Breast epithelium (tissue), 4 donors: ENCODE data around the gene MAMLD1. TPM values are rescaled to one million over a fixed set of nuclear protein-coding genes. Genes with fewer than 3 reads are reported as not detected.

ENCODE experiments used
- DNase-seq, 2 donors: peaks; one replicate each; pipeline ENCODE4 v3.0.0-alpha.2; 2019; ENCODE audit warnings: low spot score in 2 of 2
- H3K27ac ChIP-seq, 2 donors: fragments of 200-600 bp; sonication (generic) in 1 of 2; one replicate each; pipeline ENCODE4 v1.5.1; 2016 to 2019; ENCODE audit warnings: mild to moderate bottlenecking in 1 of 2
- H3K27me3 ChIP-seq, 2 donors: fragments of 200-600 bp; sonication (generic) in 1 of 2; one replicate each; pipeline versions ENCODE4 v1.5.1 to v1.6.0; 2017 to 2019; ENCODE audit warnings: control low read depth in 1 of 2, mild to moderate bottlenecking in 1 of 2
- H3K36me3 ChIP-seq: fragments of 200-600 bp; one replicate; pipeline ENCODE4 v1.5.1; 2019
- H3K4me1 ChIP-seq, 2 donors: fragments of 200-600 bp; sonication (generic); one replicate each; pipeline ENCODE4 v1.5.1; 2016 to 2019; ENCODE audit warnings: control low read depth in 1 of 2
- H3K4me3 ChIP-seq, 3 donors: fragments of 200-600 bp; sonication (generic); 1 replicate in 2 of 3; 2 replicates in 1 of 3; pipeline ENCODE4 v1.5.1; 2016 to 2019; ENCODE audit warnings: mild to moderate bottlenecking in 3 of 3, moderate library complexity in 2 of 3
- H3K9me3 ChIP-seq, 2 donors: fragments of 200-600 bp; sonication (generic) in 1 of 2; one replicate each; pipeline ENCODE4 v1.5.1; 2016 to 2019; ENCODE audit warnings: control low read depth in 1 of 2
- POLR2A ChIP-seq: fragments of 450-650 bp; IDR thresholded peaks from one replicate; pipeline ENCODE4 v1.6.1; 2016; ENCODE audit warnings: antibody characterized with exemption, mild to moderate bottlenecking, moderate library complexity
- POLR2AphosphoS5 ChIP-seq, 3 donors: sonication (generic); formaldehyde crosslinking; IDR thresholded peaks; one replicate each; pipeline ENCODE4 v1.6.1; 2017; ENCODE audit warnings: antibody characterized with exemption in 3 of 3
- intact Hi-C: fragments of 100-400 bp; cut with DNase I; formaldehyde crosslinking; loops from one replicate; pipeline ENCODE4 v1.15.1; 2023; ENCODE audit warnings: low total_unique reads
- total RNA-seq, 3 donors: library from RNA; depleted of rRNA; stranded (reverse); fragments of >200 nt; gene quantifications; one replicate each; pipeline ENCODE4 v1.1.0, GENCODE V29; 2016
- TF ChIP-seq, protein P1 (sequence below), 3 donors: fragments of 450-650 bp; IDR thresholded peaks; one replicate each; pipeline ENCODE4 v1.5.1; 2016 to 2017; ENCODE audit warnings: antibody characterized with exemption in 3 of 3, mild to moderate bottlenecking in 3 of 3, moderate library complexity in 3 of 3

MAMLD1 gene
- total RNA-seq, 3 donors from 2014 or later: 2.3 to 14.7 (median 2.8) TPM

DNA sequence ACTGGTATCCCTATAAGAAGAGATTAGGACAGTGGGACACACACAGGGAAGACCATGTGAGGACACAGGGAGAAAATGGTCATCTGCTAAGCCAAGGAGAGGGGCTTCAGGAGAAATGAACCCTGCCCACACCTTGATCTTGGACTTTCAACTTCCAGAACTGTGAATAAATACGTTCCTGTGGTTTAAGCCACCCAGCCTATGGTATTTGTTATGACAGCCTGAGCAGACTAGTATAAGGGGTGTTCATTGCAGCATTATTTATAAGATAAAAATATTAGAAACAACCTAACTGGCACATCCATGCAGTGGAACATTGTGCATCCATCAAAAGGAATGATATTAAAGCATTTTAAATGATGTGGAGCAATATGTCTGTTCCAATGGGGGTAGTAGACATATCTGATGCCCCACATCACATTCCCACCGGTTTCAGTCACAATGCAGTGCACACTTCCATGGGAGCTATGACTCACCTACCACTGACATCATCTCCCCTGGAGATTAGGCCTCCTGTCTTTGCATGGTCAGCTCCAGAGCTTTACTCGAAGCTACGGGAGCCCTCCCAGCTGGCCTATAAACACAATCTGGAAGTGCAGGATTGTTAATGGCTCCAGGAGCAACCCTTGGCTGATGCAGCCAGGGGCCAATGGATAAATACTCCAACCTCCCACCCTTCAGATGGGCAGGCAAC is 38.9 kb upstream of the MAMLD1 start:
- H3K4me1 ChIP-seq: no peaks in the 10 kb centered on the region
- H3K27ac ChIP-seq: no peak overlapping the region
- intact Hi-C loops: no loop called here
- no peaks in the 10 kb centered on the region for H3K9me3 ChIP-seq
- DNase-seq: no peak
- H3K4me3 ChIP-seq: no peak overlapping the region
- peaks cover 0 to 22% of the 10 kb centered on the region in 2 donors for H3K27me3 ChIP-seq
- no peaks in the 10 kb centered on the region for H3K36me3 ChIP-seq
- TF ChIP-seq POLR2A (no peak), POLR2AphosphoS5 (IDR thresholded peaks at IDR 0.05) (no peak)
- TF ChIP-seq, protein P1, sequence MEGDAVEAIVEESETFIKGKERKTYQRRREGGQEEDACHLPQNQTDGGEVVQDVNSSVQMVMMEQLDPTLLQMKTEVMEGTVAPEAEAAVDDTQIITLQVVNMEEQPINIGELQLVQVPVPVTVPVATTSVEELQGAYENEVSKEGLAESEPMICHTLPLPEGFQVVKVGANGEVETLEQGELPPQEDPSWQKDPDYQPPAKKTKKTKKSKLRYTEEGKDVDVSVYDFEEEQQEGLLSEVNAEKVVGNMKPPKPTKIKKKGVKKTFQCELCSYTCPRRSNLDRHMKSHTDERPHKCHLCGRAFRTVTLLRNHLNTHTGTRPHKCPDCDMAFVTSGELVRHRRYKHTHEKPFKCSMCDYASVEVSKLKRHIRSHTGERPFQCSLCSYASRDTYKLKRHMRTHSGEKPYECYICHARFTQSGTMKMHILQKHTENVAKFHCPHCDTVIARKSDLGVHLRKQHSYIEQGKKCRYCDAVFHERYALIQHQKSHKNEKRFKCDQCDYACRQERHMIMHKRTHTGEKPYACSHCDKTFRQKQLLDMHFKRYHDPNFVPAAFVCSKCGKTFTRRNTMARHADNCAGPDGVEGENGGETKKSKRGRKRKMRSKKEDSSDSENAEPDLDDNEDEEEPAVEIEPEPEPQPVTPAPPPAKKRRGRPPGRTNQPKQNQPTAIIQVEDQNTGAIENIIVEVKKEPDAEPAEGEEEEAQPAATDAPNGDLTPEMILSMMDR (IDR thresholded peaks at IDR 0.05): no peak

DNA sequence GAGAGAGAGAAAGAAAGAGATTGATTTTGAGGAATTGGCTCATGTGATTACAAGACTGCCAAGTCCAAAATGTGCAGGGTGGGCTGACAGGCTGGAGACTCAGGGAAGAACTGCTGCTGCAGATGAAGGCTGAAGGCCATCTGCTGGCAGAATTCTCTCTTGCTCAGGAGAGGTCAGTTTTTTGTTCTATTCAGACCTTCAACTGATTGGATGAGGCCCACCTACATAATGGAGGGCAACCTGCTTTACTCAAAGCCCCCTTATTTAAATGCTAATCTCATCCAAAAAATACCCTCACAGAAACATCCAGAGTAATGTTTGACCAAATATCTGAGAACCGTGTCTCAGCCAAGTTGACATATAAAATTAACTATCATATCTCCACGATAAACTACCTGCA is 38.2 kb upstream of the MAMLD1 start:
- H3K4me1 ChIP-seq: no peaks in the 10 kb centered on the region
- DNase-seq: no peak
- intact Hi-C loops: no loop called here
- peaks cover 0 to 26% of the 10 kb centered on the region in 2 donors for H3K27me3 ChIP-seq
- H3K4me3 ChIP-seq: no peak overlapping the region
- no peak overlapping the region for H3K27ac ChIP-seq
- TF ChIP-seq POLR2AphosphoS5 (IDR thresholded peaks at IDR 0.05): no peak
- no peak for TF ChIP-seq POLR2A
- TF ChIP-seq, protein P1 (IDR thresholded peaks at IDR 0.05): no peak
- H3K36me3 ChIP-seq: no peaks in the 10 kb centered on the region
- H3K9me3 ChIP-seq: no peaks in the 10 kb centered on the region

DNA sequence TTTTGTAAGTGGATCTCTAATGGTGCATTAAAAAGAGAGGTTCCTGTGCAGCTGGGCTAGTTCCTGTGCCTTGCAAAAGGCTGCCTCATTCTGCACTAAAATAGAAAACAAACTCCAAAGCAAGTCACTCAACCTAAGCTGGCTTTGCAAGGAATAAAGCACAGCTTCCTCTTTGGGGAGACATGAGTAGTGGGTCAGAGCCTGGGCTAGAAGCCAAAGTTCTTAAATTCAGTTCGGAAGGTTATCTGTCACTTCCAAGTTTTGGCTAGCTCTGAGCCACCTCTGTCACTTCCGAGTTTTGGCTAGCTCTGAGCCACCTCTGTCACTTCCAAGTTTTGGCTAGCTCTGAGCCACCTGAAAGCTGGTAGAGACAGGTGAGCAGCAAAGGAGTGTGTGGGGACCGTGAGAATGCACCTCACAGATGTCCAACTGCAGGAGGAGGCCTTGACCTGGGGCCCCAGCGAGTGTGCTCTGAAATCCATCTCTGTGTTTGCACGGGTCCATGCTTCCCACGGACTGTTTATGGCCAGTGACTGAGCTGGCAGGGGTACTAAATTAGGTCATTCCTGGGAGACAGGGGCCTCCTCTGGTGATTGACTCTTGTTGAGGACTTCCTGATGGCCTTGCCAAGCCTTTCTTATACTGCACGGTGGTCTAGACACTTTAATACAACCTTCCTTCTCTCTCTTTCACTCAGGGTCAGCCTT is 36.4 kb upstream of the MAMLD1 start:
- no peaks in the 10 kb centered on the region for H3K9me3 ChIP-seq
- peaks cover 0 to 21% of the 10 kb centered on the region in 2 donors for H3K27me3 ChIP-seq
- no peak for DNase-seq
- intact Hi-C loops: no loop called here
- H3K4me3 ChIP-seq: no peak overlapping the region
- TF ChIP-seq POLR2A: no peak
- no peak for TF ChIP-seq POLR2AphosphoS5 (IDR thresholded peaks at IDR 0.05)
- TF ChIP-seq, protein P1 (IDR thresholded peaks at IDR 0.05): no peak
- no peak overlapping the region for H3K27ac ChIP-seq
- no peaks in the 10 kb centered on the region for H3K4me1 ChIP-seq
- no peaks in the 10 kb centered on the region for H3K36me3 ChIP-seq

DNA sequence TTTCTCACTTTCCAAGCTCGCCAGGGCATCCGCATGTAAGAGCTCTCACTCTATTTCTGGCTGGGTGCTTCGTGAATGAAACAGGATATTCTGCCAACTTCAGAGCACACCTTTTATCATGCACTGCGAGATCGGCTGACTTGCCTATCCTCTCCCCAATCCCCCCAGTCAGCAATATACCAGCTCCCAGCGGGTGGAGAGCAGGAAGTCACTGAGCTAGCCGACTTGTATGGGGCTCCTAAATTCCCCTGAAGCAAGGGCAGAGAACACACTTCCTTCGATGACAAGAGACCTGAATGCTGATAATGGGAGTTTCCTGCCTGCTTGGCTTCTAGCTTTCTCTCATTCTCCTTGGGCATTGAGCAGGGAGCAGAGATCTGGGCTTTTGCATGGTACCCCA is 33.8 kb upstream of the MAMLD1 start:
- peaks cover 0 to 26% of the 10 kb centered on the region in 2 donors for H3K27me3 ChIP-seq
- no peaks in the 10 kb centered on the region for H3K36me3 ChIP-seq
- TF ChIP-seq POLR2AphosphoS5 (IDR thresholded peaks at IDR 0.05) (no peak), POLR2A (no peak)
- TF ChIP-seq, protein P1 (IDR thresholded peaks at IDR 0.05): no peak
- H3K4me1 ChIP-seq: no peaks in the 10 kb centered on the region
- DNase-seq: no peak
- no peak overlapping the region for H3K27ac ChIP-seq
- no peak overlapping the region for H3K4me3 ChIP-seq
- no peaks in the 10 kb centered on the region for H3K9me3 ChIP-seq
- intact Hi-C loops: no loop called here

DNA sequence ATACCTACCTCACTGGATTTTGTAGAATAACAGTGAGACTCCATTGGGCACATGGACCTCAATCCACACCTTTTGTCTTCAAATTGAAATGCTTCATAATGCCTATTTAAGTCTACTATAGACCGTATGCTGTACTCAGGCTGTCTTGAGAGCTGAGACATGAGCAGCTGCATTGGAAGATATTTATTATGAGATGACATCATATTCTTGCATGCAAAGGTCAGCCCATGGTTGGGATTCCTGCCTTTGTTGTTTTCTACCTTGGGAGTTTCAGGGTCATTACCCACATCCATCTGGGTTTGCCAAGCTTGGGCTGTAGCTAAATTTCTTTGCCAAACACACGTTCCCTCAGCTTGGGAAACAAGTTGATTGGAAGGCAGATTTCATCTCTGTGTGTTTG is 33.2 kb upstream of the MAMLD1 start:
- Histone ChIP-seq H3K9me3 (no peaks in the 10 kb centered on the region), H3K4me3 (no peak overlapping the region), H3K4me1 (no peaks in the 10 kb centered on the region), H3K27me3 (peaks cover 0 to 20% of the 10 kb centered on the region in 2 donors), H3K27ac (no peak overlapping the region), H3K36me3 (no peaks in the 10 kb centered on the region)
- no peak for TF ChIP-seq POLR2A
- no peak for TF ChIP-seq POLR2AphosphoS5 (IDR thresholded peaks at IDR 0.05)
- TF ChIP-seq, protein P1 (IDR thresholded peaks at IDR 0.05): no peak
- intact Hi-C loops: loop anchor here (5.0 kb wide), 1 partner anchor 423 kb away; no protein-coding TSS in a partner anchor
- DNase-seq: no peak
